LNCAP (cell line): ENCODE data around the gene TAC3.

ENCODE experiments used
- TF ChIP-seq, protein P1 (sequence below): fragments of 450-650 bp; IDR thresholded peaks from 2 replicates; pipeline ENCODE4 v1.5.1; 2017; ENCODE audit warnings: mild to moderate bottlenecking

Gene TAC3

DNA sequence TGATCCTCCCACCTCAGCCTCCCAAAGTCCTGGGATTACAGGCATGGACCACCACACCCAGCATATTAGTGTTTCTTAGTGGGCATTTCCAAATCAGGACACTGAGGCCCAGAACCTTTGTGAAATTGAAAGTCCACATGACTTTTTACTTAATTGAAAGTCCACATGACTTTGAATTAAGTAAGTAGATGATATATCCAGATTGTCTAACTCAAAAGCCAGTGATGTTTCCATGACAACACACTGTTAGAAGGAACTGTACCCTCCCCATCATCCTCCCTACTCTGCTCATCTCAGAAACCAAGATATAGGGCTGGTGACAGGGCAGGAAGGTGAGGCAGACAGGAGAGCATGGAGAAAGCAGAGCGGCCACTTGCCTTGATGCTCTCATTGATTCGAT is 26.4 kb upstream of the TAC3 start:
- TF ChIP-seq, protein P1, sequence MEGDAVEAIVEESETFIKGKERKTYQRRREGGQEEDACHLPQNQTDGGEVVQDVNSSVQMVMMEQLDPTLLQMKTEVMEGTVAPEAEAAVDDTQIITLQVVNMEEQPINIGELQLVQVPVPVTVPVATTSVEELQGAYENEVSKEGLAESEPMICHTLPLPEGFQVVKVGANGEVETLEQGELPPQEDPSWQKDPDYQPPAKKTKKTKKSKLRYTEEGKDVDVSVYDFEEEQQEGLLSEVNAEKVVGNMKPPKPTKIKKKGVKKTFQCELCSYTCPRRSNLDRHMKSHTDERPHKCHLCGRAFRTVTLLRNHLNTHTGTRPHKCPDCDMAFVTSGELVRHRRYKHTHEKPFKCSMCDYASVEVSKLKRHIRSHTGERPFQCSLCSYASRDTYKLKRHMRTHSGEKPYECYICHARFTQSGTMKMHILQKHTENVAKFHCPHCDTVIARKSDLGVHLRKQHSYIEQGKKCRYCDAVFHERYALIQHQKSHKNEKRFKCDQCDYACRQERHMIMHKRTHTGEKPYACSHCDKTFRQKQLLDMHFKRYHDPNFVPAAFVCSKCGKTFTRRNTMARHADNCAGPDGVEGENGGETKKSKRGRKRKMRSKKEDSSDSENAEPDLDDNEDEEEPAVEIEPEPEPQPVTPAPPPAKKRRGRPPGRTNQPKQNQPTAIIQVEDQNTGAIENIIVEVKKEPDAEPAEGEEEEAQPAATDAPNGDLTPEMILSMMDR, result no peak

DNA sequence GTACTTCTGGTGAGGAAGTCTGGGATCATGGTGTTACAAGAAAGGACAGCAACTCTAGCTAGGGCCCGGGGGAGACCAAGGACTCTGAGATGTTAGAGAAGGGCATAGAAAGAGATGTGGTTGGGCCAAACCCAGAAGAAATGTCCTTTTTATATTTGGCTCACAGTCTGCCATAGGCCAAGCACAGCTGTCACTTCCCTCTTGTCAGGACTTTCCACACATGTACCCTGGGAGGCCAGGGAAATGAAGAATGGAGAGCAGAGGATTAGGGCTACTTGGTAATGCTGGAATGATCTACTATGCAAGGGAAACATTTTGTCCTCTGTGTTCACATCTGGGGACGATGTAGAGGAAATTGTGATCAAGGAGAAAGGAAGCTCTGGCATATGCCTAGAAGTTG is 24.4 kb upstream of the TAC3 start:
- TF ChIP-seq, protein P1, result no peak

DNA sequence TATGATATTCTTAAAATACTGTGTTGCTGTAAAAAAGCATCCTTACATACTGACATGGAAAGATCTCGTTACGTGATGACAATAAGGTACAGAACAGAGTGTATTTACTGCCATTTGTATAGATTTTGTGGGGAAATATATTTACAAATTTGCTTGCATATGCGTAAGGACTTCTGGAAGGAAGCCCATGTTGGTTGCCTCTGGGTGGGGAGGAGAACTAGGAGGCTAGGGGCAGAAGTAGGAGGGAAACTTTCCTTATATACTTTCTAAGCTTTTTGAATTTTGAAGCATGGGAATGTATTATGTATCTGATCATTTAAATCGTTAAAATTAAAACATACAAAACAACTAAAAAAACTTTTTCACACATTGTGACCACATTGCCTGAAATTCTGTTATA is 23.9 kb upstream of the TAC3 start:
- TF ChIP-seq, protein P1, result no peak

DNA sequence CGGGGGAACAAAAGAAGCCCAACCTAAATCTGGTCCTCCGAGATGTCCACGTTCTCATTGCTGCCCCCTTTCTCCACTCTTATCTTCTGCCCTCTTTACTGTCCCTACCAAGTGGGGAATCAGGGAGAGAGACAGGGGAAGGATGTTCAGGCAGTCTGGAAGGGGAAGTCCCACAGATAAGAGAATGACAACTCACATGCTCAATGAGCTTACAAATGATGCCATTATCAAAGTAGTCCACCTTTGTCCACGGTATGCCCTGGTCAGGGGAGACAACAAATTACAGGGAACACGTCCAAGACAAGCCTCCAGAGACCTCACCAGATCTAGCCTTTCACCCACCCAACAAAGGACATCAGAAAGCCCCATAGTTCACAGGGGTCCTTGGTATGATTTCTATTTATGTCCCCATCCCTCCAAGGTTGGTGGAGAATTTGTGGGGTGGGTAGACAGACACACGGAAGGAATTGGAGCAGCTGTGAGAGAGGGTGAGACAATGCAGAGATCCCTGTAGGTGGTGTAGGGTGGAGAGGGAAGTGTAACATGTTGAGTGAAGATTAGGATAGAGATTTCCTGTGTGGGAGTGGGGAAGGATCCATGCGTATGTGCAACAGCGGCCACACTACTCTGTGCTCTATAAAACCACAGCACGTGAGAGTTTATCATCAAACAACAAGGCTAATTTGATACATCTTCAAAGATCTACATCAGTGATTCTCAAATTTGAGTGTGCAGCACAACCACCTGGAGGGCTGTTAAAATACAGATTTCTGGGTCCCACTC is 22.9 kb upstream of the TAC3 start:
- TF ChIP-seq, protein P1, result no peak

DNA sequence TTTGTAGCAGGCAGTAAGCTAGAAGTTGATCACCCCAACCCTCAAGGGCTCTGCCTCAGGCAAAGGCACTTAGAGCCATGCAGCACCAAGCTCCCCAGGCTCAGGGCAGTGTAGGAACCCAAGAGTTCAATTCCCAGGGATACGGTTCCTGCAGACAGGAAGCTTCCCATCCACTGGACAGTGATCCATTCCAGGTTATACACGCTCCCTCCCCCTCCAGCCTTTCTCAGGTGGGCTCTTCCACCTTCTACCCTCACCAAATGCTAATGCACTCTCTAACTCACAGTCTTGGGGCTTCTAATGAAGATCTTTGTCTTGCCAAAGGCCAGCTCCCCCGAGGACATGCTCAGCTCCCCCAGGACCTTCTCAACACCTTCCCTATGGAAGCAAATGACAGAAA is 20.9 kb upstream of the TAC3 start:
- TF ChIP-seq, protein P1, result no peak

DNA sequence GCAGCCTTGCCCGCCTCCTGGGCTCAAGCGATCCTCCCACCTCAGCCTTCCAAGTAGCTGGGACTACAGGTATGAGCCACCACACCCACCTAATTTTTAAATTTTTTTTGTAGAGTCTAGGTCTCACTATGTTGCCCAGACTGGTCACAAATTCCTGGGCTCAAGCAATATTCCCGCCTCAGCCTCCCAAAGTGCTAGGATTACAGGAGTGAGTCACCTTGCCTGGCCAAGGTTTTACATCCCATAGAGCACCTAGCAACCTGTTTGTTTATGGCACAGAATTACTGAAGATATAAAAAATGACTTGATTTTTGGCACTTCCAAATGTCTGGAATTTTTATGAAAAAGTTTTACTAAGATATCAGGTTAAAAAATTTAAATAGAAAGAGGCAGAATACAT is 17.1 kb upstream of the TAC3 start:
- TF ChIP-seq, protein P1, result no peak

DNA sequence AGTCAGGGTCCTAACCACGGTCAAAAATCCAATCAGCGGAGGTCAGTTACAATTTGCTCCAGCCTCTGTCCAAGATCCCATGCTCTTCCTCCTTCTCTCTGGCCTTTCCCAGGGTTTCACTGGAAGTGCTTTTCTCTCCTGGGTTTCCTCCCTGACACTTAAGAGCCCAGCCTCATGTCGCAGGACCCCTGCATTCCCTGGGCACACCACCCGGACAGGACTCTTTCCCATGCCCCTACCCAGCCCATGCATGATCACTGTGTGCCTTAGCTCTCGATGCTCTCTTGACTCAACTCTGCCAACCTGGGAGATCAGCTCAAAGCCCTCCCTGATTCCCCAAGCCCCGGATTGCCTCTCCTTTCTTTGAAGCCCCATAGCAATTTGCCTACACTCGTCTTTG is 15.5 kb upstream of the TAC3 start:
- TF ChIP-seq, protein P1, result no peak
